ENCODE results near the gene CALM1. TPM values are rescaled to one million over a fixed set of nuclear protein-coding genes. Genes with fewer than 3 reads are reported as not detected.

CALM1 gene
- total and polyA plus RNA-seq, 2 experiments from 2014 or later = 405 to 862 TPM

DNA sequence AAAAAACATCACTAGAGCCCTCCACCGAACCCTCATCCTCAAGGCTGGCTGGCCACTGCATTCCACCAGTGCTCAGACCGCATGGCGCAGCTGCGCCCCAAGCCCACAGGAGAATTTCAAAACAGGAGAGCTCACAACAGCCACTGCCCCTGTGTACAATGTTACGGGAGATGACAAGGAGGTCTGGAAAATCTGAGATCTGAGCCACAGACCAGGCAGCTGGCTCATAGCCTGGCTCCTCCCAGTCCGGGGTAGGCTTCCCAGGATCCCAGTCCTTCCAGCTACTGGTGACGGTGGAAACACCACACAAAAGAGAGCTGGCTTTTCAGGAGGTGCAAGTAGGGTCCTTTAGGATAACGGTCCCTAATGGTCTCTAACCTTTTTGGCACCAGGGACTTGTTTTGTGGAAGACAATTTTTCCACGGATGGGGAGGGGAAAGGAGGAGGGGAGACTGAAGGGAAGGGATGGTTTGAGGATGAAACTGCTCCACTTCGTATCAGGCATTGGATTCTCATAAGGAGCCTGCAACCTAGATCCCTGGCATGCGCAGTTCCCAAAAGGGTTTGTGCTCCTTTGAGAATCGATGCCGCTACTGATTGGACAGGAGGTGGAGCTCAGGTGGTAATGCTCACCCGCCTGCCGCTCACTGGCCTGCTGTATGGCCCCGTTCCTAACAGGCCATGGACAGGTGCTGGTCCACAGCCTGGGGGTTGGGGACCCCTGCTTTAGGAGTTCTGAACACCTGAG is 42.1 kb upstream of the CALM1 start:
- TF ChIP-seq CTCF (IDR thresholded peaks at IDR 0.05; ENCODE audit: poor library complexity) = no peak
- TF ChIP-seq EZH2phosphoT487 (IDR thresholded peaks at IDR 0.05; ENCODE audit: low read depth, severe bottlenecking, unreplicated experiment) = no peak
- TF ChIP-seq EZH2 (IDR thresholded peaks at IDR 0.05; ENCODE audit: borderline replicate concordance) = no peak
- H3K9me3 ChIP-seq (ENCODE audit: low read depth) = no peaks in the 10 kb centered on the region
- H3K36me3 ChIP-seq (replicated peaks; ENCODE audit: insufficient read depth, low read depth) = no peaks in the 10 kb centered on the region
- H3K4me2 ChIP-seq = no peak overlapping the region
- no peak overlapping the region for H3K4me3 ChIP-seq
- no peak overlapping the region for H2AFZ ChIP-seq
- H3K27me3 ChIP-seq = no peaks in the 10 kb centered on the region
- 83% methylated on average over 16 of the region's 16 CpGs for WGBS (ENCODE audit: low lambda C conversion rate, missing lambda C conversion rate)
- no peaks in the 10 kb centered on the region for H3K9me2 ChIP-seq (replicated peaks; ENCODE audit: insufficient read depth)
- peaks cover 10% of the 10 kb centered on the region for H3K4me1 ChIP-seq (ENCODE audit: insufficient read depth)
- H4K20me1 ChIP-seq (ENCODE audit: insufficient read depth, poor library complexity, severe bottlenecking) = no peaks in the 10 kb centered on the region
- no peaks in the 10 kb centered on the region for H3K79me2 ChIP-seq
- peak overlapping the region; percentile 67 for H3K27ac ChIP-seq
- peak; percentile 19 for DNase-seq (ENCODE audit: low spot score)

GRCh38 chr14:90355540-90356518 is 41.0 kb upstream of the CALM1 start:
- Histone ChIP-seq H3K79me2 (no peaks in the 10 kb centered on the region), H4K20me1 (ENCODE audit: insufficient read depth, poor library complexity, severe bottlenecking) (no peaks in the 10 kb centered on the region), H3K27ac (peak overlapping the region; percentile 67), H3K9me2 (replicated peaks; ENCODE audit: insufficient read depth) (no peaks in the 10 kb centered on the region), H3K36me3 (replicated peaks; ENCODE audit: insufficient read depth, low read depth) (no peaks in the 10 kb centered on the region), H2AFZ (no peak overlapping the region), H3K9me3 (ENCODE audit: low read depth) (no peaks in the 10 kb centered on the region), H3K4me1 (ENCODE audit: insufficient read depth) (peaks cover 10% of the 10 kb centered on the region), H3K4me2 (peak overlapping the region; percentile 25), H3K27me3 (no peaks in the 10 kb centered on the region), H3K4me3 (no peak overlapping the region)
- peak; percentile 28 for DNase-seq (ENCODE audit: low spot score)
- no peak for TF ChIP-seq CTCF (IDR thresholded peaks at IDR 0.05; ENCODE audit: poor library complexity)
- TF ChIP-seq EZH2 (IDR thresholded peaks at IDR 0.05; ENCODE audit: borderline replicate concordance) = no peak
- TF ChIP-seq EZH2phosphoT487 (IDR thresholded peaks at IDR 0.05; ENCODE audit: low read depth, severe bottlenecking, unreplicated experiment) = no peak
- WGBS (ENCODE audit: low lambda C conversion rate, missing lambda C conversion rate) = 78% methylated on average over 8 of the region's 8 CpGs

GRCh38 chr14:90356925-90357324 is 39.9 kb upstream of the CALM1 start:
- Histone ChIP-seq H3K4me3 (no peak overlapping the region), H4K20me1 (ENCODE audit: insufficient read depth, poor library complexity, severe bottlenecking) (no peaks in the 10 kb centered on the region), H2AFZ (no peak overlapping the region), H3K4me1 (ENCODE audit: insufficient read depth) (peaks cover 10% of the 10 kb centered on the region), H3K27ac (no peak overlapping the region), H3K36me3 (replicated peaks; ENCODE audit: insufficient read depth, low read depth) (no peaks in the 10 kb centered on the region), H3K27me3 (no peaks in the 10 kb centered on the region), H3K4me2 (no peak overlapping the region), H3K9me2 (replicated peaks; ENCODE audit: insufficient read depth) (no peaks in the 10 kb centered on the region), H3K79me2 (no peaks in the 10 kb centered on the region), H3K9me3 (ENCODE audit: low read depth) (no peaks in the 10 kb centered on the region)
- DNase-seq (ENCODE audit: low spot score) = no peak
- WGBS (ENCODE audit: low lambda C conversion rate, missing lambda C conversion rate) = 64% methylated on average over 1 of the region's 1 CpG
- TF ChIP-seq EZH2 (IDR thresholded peaks at IDR 0.05; ENCODE audit: borderline replicate concordance) = no peak
- no peak for TF ChIP-seq CTCF (IDR thresholded peaks at IDR 0.05; ENCODE audit: poor library complexity)
- TF ChIP-seq EZH2phosphoT487 (IDR thresholded peaks at IDR 0.05; ENCODE audit: low read depth, severe bottlenecking, unreplicated experiment) = no peak

Data from hepatocyte (in vitro differentiated cells).